Vagina (tissue), 2 donors: ENCODE measurements around the gene TJP3. TPM values are rescaled to one million over a fixed set of nuclear protein-coding genes. Genes with fewer than 3 reads are reported as not detected.

Source experiments
- DNase-seq, 2 donors: peaks; one replicate each; pipeline ENCODE4 v3.0.0-alpha.2; 2017; ENCODE audit errors: extremely low spot score in 2 of 2
- H3K27ac ChIP-seq: fragments of 200-600 bp; sonication (generic); one replicate; pipeline ENCODE4 v1.5.1; 2019
- H3K27me3 ChIP-seq: fragments of 200-600 bp; sonication (generic); one replicate; pipeline ENCODE4 v1.5.1; 2019
- H3K36me3 ChIP-seq, 2 donors: fragments of 200-600 bp; sonication (generic); one replicate each; pipeline ENCODE4 v1.5.1; 2017 to 2019
- H3K4me1 ChIP-seq: fragments of 200-600 bp; sonication (generic); one replicate; pipeline ENCODE4 v1.5.1; 2019
- H3K4me3 ChIP-seq, 2 donors: fragments of 200-600 bp; sonication (generic); 1 replicate in 1 of 2; 2 replicates in 1 of 2; pipeline ENCODE4 v1.5.1; 2016 to 2019
- H3K9me3 ChIP-seq: fragments of 200-600 bp; sonication (generic); one replicate; pipeline ENCODE4 v1.5.1; 2019
- CTCF ChIP-seq, 3 experiments: fragments of 450-650 bp in 2 of 3; fragments of 200-600 bp in 1 of 3; sonication (generic) in 1 of 3; IDR thresholded peaks; one replicate each; pipeline ENCODE4 v1.5.1; 2017 to 2019; ENCODE audit warnings: antibody characterized with exemption in 3 of 3, mild to moderate bottlenecking in 2 of 3, moderate library complexity in 2 of 3
- POLR2A ChIP-seq, 2 donors: fragments of 450-650 bp; IDR thresholded peaks; one replicate each; pipeline ENCODE4 v1.6.1; 2017; ENCODE audit warnings: antibody characterized with exemption in 2 of 2, mild to moderate bottlenecking in 2 of 2, moderate library complexity in 2 of 2
- POLR2AphosphoS5 ChIP-seq, 2 donors: sonication (generic); formaldehyde crosslinking; IDR thresholded peaks; one replicate each; pipeline ENCODE4 v1.9.0; 2017; ENCODE audit warnings: antibody characterized with exemption in 2 of 2, mild to moderate bottlenecking in 2 of 2, low read depth in 1 of 2; ENCODE audit not compliant: insufficient read depth in 1 of 2
- intact Hi-C: fragments of 100-400 bp; cut with DNase I; formaldehyde crosslinking; loops from one replicate; pipeline ENCODE4 v1.15.1; 2023
- total RNA-seq: library from RNA; depleted of rRNA; stranded (reverse); fragments of >200 nt; gene quantifications from one replicate; pipeline ENCODE4 v1.2.3, GENCODE V29; 2016

Gene TJP3
- total RNA-seq, 1 donor from 2014 or later: 17.7 TPM

- TF ChIP-seq POLR2A (IDR thresholded peaks at IDR 0.05): no peak
- no peak for TF ChIP-seq CTCF (IDR thresholded peaks at IDR 0.05)
- TF ChIP-seq POLR2AphosphoS5 (IDR thresholded peaks at IDR 0.05; ENCODE audit: insufficient read depth in 1 of 2, low read depth in 1 of 2): no peak
- H3K4me3 ChIP-seq: peak overlapping the region; percentile 25 to 32
- intact Hi-C loops: no loop called here
- no peak for DNase-seq
- H3K27me3 ChIP-seq: peaks cover 9% of the 10 kb centered on the region
- H3K27ac ChIP-seq: no peak overlapping the region
- H3K4me1 ChIP-seq: peaks cover 10% of the 10 kb centered on the region
- H3K36me3 ChIP-seq: no peaks in the 10 kb centered on the region
- H3K9me3 ChIP-seq: peaks cover 10% of the 10 kb centered on the region
Observed at GRCh38 chr19:3785451-3785937, 77.3 kb downstream of the TJP3 start.

- TF ChIP-seq CTCF (IDR thresholded peaks at IDR 0.05) (no peak), POLR2A (IDR thresholded peaks at IDR 0.05) (no peak), POLR2AphosphoS5 (IDR thresholded peaks at IDR 0.05; ENCODE audit: insufficient read depth in 1 of 2, low read depth in 1 of 2) (no peak)
- Histone ChIP-seq H3K9me3 (peaks cover 9% of the 10 kb centered on the region), H3K27me3 (peaks cover 9% of the 10 kb centered on the region), H3K27ac (no peak within 1 kb of the TSS), H3K4me3 (peak within 1 kb of the TSS; percentile 25 to 32), H3K36me3 (no peaks in the 10 kb centered on the region), H3K4me1 (peaks cover 10% of the 10 kb centered on the region)
- no peak for DNase-seq
- intact Hi-C loops: no loop called here
Observed at GRCh38 chr19:3785938-3786824, 78.0 kb downstream of the TJP3 start, which contains the start of gene MATK. Gene MATK (minus strand): TSS chr19:3786381. CDS start chr19:3785135, 1,246 bp downstream.

- no peak for TF ChIP-seq POLR2AphosphoS5 (IDR thresholded peaks at IDR 0.05; ENCODE audit: insufficient read depth in 1 of 2, low read depth in 1 of 2)
- TF ChIP-seq POLR2A (IDR thresholded peaks at IDR 0.05): no peak
- no peak for TF ChIP-seq CTCF (IDR thresholded peaks at IDR 0.05)
- no peaks in the 10 kb centered on the region for H3K36me3 ChIP-seq
Observed at GRCh38 chr19:3788996-3789778, 81.0 kb downstream of the TJP3 start.

DNA sequence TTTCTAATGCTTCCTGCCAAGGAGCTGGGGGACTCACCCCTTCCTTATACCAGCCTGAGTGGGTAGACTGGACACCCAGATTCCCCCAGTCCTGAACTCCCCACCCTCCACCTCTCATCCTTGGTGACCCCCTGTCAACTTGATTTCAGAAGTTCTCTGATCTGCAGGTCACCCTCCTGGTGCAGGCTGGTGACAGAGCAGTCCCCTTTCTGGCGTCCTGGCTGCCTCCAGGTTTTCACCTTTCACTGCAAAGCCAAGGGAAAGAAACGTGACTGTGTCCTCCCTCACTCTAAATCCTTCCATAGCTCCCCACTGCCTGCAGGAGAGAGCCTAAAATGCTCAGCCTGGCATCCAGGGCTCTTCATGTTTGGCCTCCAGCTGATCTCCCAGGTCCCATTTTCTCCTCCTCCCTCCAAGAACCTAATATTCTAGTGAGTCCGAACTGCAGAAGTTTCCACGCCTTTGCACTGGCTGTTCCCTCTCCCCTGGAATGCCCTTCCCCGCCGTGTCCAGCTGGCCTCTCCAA lies 82.1 kb downstream of the TJP3 start:
- H3K4me1 ChIP-seq: peaks cover 4% of the 10 kb centered on the region
- no peak for DNase-seq
- no peak overlapping the region for H3K27ac ChIP-seq
- TF ChIP-seq POLR2AphosphoS5 (IDR thresholded peaks at IDR 0.05; ENCODE audit: insufficient read depth in 1 of 2, low read depth in 1 of 2): no peak
- TF ChIP-seq CTCF (IDR thresholded peaks at IDR 0.05): no peak
- no peak for TF ChIP-seq POLR2A (IDR thresholded peaks at IDR 0.05)
- H3K27me3 ChIP-seq: peaks cover 5% of the 10 kb centered on the region
- H3K9me3 ChIP-seq: no peaks in the 10 kb centered on the region
- no peaks in the 10 kb centered on the region for H3K36me3 ChIP-seq
- intact Hi-C loops: no loop called here
- no peak overlapping the region for H3K4me3 ChIP-seq

More at GRCh38 chr19:3788996-3789778, 81.0 kb downstream of the TJP3 start:
- Histone ChIP-seq H3K4me1 (peaks cover 10% of the 10 kb centered on the region), H3K27ac (no peak overlapping the region), H3K27me3 (peaks cover 9% of the 10 kb centered on the region), H3K9me3 (no peaks in the 10 kb centered on the region), H3K4me3 (no peak overlapping the region)
- intact Hi-C loops: no loop called here
- DNase-seq: no peak
